CD4-positive, alpha-beta T cell treated with Interleukin-17A for 1 hour (primary cell): ENCODE data around the gene TMEM196.

Experiments used
- DNase-seq: peaks from one replicate; pipeline ENCODE4 v3.0.0-alpha.2; 2020

TMEM196 gene

DNA sequence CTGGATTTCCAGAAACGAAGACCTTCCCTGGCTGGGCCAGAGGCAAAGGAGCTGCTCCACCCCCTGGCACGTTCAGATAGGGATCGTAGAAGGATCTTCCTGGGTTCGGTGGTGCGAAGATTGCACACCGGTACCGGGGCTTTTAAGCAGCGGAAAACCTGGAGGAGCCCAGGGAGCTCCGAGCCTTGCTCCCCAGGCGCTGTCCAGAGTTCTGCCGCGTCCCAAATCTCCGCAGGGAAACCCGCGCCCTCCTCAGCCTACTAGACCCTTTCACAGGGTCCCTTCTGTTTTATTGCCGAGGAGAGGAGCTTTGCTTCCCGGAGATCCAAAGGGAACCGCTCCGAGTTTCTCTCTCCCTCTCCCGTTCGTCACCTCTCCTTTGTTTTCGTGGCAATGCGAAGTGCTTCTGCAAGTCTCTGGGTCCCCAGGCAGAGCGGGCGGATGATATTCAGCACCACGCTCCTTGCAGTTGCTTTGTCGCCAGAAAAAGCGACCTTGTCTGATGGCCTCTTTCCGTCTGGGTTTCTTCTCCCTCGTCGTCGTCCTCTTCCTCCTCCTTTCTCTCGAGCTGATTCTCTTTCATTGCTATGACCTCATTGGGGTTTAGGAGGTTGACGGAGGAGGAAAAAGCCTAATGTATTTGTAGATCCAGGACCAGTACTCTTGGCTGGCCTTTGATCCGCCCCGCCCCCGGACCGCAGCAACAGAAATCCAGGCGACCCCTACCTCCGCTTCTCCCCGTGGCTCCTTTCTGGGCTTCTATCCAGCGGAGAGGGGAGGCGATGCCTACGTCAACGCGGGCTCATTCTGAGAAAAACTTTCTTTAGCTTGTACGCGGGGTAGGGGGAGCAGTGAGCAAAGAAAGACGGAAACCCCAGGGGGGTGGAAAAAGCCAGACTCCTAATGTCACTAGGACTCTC, at the start of gene TMEM196:
Gene TMEM196, minus strand, starts transcription at position 777 of the 920 bp plus-strand sequence. CDS start 921 bp downstream, outside the sequence.
- DNase-seq = no peak

DNA sequence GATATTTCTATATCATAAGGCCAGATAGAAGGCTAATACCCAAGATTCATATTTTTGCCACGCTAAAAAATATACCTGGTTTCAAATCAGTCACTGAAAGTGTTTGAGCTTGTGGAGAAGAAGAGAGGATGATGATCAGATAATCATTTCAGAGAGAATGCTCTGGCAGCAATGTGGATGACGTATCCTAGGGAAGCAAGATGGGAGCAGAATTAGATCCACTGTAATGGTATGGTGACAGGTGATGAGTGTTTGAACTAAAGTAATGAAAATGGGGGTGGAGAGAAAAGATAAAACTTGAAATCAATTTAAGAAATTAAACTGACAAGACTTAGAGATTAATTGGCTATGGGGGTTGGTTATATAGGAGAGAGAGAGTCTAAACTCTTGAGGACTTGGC, 42.7 kb upstream of the TMEM196 start:
- DNase-seq = no peak

GRCh38 chr7:19815546-19815945, 42.1 kb upstream of the TMEM196 start:
- DNase-seq = no peak

GRCh38 chr7:19814776-19815175, 41.4 kb upstream of the TMEM196 start:
- DNase-seq = no peak

GRCh38 chr7:19811386-19811785, 38.0 kb upstream of the TMEM196 start:
- no peak for DNase-seq

DNA sequence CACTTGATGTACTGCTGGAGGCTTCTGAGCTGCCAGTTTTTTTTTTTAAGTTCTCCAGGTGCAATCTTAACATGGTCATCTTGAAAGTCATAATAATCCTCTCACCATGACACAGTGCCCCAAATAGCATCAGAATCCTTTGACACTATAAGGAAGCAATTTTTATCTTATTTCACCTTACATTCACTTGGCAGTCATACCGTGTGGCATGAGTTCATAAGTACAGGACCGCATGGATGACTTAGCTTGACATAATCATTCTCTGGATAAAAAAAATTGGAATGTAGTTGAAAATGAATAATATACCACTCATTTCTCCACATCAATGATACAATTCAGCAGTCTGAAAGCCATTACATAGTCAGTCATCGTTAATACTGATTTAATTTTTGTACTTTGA, 25.6 kb upstream of the TMEM196 start:
- DNase-seq = no peak

DNA sequence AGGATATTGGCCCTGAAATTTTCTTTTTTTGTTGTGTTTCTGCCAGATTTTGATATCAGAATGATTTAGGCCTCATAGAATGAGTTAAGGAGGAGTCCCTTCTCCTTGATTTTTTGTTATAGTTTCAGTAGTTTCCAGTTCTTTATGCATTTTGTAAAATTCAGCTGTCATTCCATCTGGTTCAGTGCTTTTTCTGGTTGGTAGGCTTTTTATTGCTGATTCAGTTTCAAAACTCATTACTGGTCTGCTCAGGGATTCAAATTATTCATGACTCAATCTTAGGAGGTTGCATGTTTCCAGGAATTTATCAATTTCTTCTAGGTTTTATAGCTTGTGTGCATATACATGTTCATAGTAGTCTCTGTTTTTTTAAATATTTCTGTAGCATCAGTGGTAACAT, 10.1 kb upstream of the TMEM196 start:
- no peak for DNase-seq

GRCh38 chr7:19776981-19777380, 3.6 kb upstream of the TMEM196 start:
- no peak for DNase-seq

DNA sequence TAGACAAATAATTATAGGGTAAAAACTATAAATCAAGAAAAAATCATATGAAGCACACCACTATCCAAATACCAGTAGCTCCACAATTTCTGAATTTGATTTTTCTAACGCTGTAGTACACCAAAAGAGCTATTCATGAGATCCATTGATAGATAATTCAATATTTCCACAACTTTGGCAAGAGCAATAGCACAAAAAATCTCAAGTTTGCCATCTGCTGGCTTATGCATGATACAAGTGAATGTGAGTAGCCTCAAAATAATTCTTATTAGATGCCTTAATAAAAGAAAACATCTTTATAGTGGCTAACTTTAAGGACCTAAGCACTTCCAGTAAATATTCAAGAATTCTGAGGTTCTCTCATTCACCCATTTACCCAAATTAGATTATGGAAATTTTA, 2.2 kb upstream of the TMEM196 start:
- DNase-seq = no peak

DNA sequence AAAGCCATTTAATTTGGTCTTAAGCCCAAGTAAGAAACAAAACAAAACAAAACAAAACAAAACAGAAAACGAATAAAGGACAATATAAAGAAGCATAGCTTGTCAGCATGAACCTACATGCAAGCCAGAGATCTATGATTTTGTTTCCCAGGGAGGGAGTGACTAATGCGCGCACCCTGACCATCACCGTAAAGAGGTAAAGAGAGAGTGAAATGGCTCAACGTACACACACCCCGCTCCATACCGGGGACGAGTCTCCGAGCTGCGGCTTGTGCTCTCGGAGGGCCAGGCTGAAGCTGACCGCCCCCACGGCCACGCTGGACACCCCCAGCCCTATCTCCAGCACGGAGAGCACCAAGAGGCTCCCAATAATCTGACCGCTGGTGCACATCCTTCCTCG, 1.1 kb downstream of the TMEM196 start:
- DNase-seq = no peak

DNA sequence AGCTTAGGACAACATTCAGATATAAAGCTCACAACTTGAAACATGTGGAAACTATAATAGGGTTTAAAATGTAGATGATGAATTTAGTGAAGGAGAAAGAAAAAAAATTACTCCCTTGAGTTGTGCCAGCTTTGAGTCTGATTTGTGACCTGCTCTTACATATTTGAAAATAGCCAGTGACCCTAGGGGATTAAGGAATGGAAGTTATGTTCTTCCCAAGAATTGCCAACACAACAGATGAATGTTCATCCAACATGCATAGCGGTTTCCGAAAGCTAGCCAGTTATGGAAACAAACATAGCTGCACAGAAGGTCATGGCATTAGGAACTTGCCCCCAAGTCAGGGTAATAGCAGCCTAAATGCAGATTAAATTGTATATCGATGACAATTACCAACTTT, 10.8 kb downstream of the TMEM196 start:
- no peak for DNase-seq

DNA sequence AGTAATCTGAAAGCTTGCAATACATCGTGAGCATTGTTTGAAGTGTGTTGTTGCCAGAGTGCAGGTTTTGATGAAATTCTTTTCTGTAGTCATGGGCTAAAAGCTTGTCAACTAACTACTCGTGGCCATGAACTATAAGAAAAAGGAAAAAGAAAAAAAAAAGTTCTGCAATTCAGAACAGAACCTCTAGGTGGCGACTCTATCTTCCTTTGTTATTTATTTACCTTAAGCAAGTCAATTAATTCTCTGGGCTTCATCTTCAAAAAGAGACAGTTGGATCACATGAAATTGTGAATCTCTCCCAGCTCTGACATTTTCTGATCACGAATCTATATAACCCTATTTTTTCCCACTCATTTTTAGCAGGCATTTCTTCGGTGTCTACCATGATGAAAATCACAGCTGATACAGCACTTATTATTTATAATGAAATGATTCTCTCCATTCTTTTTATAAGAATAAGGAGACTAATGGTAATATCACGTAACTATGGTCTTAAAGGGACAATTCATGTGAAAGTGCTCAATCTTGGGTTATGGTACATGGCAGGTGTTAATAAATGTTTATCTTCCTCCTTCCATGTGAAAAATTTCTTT, 18.8 kb downstream of the TMEM196 start:
- peak; percentile 25 for DNase-seq

DNA sequence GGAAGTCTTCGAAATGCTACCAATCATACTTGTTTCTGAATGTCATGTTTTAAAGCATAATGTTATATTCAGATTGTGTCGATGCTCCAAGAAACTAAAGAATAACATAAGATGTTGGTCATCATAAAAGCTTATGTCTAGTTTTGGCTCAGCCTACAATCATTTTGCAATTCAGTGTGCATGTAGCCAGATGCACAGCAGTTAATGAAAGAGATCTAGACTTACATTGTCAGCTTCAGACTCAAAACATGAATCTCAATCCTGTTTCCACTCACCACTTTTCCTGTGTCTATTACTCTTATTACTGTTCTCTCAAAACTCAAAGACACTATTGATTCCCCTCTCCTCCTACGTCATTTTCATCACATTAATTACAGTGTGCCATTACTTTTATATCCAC, 21.4 kb downstream of the TMEM196 start:
- DNase-seq = no peak

GRCh38 chr7:19749658-19750057, 23.8 kb downstream of the TMEM196 start:
- DNase-seq = no peak

- peak; percentile 4 for DNase-seq
Observed at GRCh38 chr7:19747740-19748339, 25.6 kb downstream of the TMEM196 start.

DNA sequence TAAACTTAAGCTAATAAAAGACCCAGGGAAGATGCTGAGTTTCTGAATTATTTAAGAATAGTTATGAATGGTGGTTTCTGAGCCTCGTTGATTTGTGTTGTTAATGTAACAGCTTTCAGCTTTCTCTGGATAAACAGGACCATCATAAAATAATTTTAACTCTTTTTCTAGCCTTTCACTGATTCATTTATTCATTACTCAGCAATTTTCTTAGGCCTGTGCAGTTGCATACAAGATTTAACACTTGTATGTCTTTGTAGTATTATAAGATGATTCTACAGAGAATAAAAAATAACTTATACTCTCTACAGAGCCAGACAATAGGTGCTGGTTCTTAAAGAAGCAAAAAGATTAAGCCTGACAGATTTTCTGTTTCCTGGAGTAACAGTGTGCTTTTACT, 29.3 kb downstream of the TMEM196 start:
- no peak for DNase-seq

DNA sequence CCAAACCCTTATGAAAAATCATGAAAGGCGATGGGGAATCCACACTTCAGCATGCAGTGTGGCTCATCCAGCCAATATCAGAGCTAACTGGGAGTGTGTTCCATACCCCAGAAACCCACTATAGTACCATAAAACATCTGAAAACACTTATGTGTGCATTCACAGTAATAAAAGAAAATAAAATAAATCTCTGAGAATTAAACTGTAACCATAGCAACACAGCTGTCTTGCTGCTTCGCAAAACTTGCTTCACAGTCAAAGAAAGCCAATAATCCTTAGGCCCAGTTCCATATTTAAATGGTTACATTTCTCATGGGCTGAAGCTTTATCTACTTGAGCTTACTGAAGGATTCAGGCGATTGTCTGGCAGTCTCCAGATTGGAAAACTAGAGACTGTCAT, 44.7 kb downstream of the TMEM196 start:
- no peak for DNase-seq

DNA sequence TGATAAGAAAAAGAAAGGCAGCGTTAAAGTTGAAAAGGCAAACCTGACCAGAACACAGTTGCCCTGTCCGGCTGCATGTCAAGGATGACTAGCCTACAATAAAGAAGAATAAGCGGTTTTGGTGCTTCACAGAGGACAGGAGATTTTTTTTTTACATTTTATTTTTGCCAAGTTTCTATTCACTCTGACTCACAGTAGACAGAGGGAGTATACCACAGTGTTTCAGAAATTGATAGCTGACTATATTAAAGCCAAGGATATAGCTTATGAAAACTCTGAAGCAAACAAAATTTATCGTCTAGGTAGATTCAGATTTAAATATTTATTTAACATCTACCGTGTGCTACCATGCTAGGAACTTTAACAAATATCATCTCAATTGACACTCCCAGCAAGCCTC, 47.6 kb downstream of the TMEM196 start:
- no peak for DNase-seq

GRCh38 chr7:19715499-19715898, 57.9 kb downstream of the TMEM196 start:
- no peak for DNase-seq

DNA sequence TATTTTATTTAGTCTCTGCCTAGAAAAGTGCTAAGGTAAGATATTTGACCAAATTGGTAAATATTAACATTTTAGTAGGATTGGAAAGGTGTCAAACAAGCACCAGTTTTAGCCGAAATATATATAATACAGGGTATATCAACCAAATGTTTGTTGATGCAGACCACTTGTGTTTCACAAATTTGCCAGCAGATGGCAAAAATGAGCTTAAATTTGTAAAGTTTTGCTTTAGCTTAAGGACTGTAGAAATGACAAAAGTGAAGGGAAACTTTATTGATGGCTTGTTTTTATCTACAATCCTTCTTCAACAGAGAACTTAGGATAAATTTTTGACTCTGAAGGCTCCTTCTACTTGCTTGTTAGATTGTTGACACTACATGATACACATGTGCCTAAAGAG, 59.7 kb downstream of the TMEM196 start:
- peak; percentile 71 for DNase-seq

- DNase-seq = no peak
Observed at GRCh38 chr7:19709249-19709578, 64.2 kb downstream of the TMEM196 start.

DNA sequence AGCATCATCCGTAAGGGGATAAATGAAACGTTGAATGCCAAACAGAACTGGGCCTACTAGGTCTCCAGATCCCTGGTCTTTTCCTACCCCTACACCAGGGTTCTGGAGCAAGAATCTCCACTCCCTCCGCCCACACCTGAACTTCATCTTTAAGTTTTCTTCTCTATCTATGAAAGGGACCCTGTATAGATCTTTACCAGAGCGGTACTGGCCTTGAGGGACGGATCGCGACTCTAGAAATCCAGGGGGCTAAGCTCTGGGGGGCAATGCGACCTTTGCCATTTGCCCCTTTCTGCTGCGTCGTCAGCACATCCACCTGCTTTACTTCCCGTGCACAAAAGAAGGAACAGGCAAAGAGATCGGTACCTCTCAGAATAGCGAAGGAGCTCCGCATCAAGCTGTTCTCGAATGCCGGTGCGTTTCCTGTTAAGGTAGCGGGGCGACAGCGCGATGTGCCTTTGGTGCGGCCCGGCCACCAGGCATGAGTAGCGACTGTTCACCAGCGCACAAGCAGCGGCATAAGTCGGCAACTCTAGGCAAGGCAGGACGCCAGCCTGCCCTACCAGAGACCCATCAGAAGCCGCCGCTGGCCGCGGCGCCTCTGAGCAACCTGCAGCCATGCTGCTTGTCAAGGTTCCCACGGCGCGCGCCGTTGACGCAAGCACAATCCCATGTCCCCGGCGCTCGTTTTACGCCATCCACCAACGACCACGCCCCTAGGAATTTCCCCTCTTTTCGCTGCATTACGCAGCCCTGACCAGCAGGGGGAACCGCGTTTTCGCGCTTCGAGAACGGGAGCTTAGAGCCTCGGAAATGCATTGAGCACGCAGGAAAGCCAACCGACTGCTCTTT, 64.8 kb downstream of the TMEM196 start, which contains the start of gene POLR1F:
Gene POLR1F, minus strand, starts transcription at position 641 of the 852 bp plus-strand sequence. Its CDS starts 21 bp downstream, at position 620.
- peak; percentile 97 for DNase-seq

DNA sequence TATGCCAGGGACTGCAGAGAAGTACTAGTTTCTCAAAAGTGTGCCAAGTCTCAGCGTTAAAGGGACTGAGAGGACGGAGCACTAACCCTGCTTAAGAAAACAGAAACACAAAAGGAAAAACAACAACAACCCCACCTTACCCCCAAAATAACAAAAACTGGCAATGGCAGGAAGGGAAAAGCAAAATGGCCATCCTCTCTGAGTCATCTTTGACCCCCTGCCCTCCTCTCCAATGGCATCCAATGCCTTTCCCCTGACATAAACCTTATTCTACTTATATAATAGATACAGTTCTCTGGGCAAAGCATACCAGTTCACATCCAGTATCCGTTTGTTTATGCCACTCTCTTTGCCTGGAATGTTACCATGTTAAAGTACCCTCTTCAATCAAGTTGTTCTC, 66.2 kb downstream of the TMEM196 start:
- no peak for DNase-seq
